Right lobe of liver (tissue), 4 donors: ENCODE measurements around the gene WDR54.

Experiments
- POLR2A ChIP-seq: fragments of 450-650 bp; IDR thresholded peaks from one replicate; pipeline ENCODE4 v1.6.1; 2017; ENCODE audit warnings: antibody characterized with exemption, mild to moderate bottlenecking
- TF ChIP-seq, protein P1 (sequence below), 4 donors: fragments of 200-600 bp in 3 of 4; fragments of 450-650 bp in 1 of 4; IDR thresholded peaks; one replicate each; pipeline versions ENCODE4 v1.5.1 to v1.8.0; 2016 to 2022; ENCODE audit warnings: antibody characterized with exemption in 4 of 4, mild to moderate bottlenecking in 2 of 4
- donor health status: DM: no; HTN: no; CAD: no.
- donor health status: DM: no; HTN: no; CAD: no.
- donor health status: DM: no; HTN: yes; CAD: no.

DNA sequence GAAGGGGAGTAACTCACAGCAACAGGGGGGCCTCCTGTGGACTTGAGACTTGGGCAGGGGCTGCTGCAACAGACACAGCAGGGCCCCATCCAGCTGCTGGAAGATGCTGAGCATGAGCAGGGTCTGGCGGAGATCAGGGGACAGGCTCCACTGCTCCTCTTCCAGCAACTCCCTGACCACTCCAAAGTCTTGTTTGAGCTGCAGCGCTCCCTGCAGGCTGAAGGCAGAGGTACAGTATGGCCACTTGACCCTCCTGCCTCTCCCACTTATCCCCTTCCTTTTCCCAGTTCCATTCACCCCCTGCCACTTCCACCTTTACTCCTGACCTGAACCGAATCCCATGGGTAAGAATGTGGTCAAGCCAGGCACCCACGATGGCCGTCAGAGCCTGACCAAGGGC, 53.4 kb downstream of the WDR54 start:
- TF ChIP-seq POLR2A = no peak
- TF ChIP-seq, protein P1, sequence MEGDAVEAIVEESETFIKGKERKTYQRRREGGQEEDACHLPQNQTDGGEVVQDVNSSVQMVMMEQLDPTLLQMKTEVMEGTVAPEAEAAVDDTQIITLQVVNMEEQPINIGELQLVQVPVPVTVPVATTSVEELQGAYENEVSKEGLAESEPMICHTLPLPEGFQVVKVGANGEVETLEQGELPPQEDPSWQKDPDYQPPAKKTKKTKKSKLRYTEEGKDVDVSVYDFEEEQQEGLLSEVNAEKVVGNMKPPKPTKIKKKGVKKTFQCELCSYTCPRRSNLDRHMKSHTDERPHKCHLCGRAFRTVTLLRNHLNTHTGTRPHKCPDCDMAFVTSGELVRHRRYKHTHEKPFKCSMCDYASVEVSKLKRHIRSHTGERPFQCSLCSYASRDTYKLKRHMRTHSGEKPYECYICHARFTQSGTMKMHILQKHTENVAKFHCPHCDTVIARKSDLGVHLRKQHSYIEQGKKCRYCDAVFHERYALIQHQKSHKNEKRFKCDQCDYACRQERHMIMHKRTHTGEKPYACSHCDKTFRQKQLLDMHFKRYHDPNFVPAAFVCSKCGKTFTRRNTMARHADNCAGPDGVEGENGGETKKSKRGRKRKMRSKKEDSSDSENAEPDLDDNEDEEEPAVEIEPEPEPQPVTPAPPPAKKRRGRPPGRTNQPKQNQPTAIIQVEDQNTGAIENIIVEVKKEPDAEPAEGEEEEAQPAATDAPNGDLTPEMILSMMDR (IDR thresholded peaks at IDR 0.05) = peak in 2 of 4 donors; percentile 9
